Cardiac muscle cell (in vitro differentiated cells and primary cell): ENCODE data around the gene HYDIN. TPM values are rescaled to one million over a fixed set of nuclear protein-coding genes. Genes with fewer than 3 reads are reported as not detected.
"Not testable (repeated sequence)": the region's sequence is repeated elsewhere in the genome, so short reads cannot be mapped to it uniquely, and the experiment has no call there.

Source experiments
- DNase-seq, 2 donors: peaks; one replicate each; pipeline versions ENCODE4 v3.0.0 to v3.0.0-alpha.2; 2010 to 2017; ENCODE audit warnings: low read depth in 1 of 2, low spot score in 1 of 2
- H3K27ac ChIP-seq: fragments of 200-600 bp; sonication (generic); 2 replicates; pipeline ENCODE4 v1.5.1; 2016
- H3K27me3 ChIP-seq: fragments of 200-600 bp; sonication (generic); 2 replicates; pipeline ENCODE4 v1.6.0; 2016; ENCODE audit warnings: control low read depth
- H3K36me3 ChIP-seq: fragments of 200-600 bp; sonication (generic); 2 replicates; pipeline ENCODE4 v1.5.1; 2016; ENCODE audit warnings: control low read depth
- H3K4me1 ChIP-seq: fragments of 200-600 bp; sonication (generic); 2 replicates; pipeline ENCODE4 v1.8.1; 2017; ENCODE audit warnings: low read depth, mild to moderate bottlenecking, mixed run types
- H3K4me3 ChIP-seq: fragments of 200-600 bp; sonication (generic); 2 replicates; pipeline ENCODE4 v1.5.1; 2016; ENCODE audit warnings: mild to moderate bottlenecking
- H3K9me3 ChIP-seq: fragments of 200-600 bp; sonication (generic); 2 replicates; pipeline ENCODE4 v1.5.1; 2017; ENCODE audit warnings: low read depth, mild to moderate bottlenecking, control low read depth
- polyA plus RNA-seq: library from polyadenylated mRNA; unstranded; fragments of >200 nt; fragmentation: Nextera tagmentation; extraction: Ambion mirVana; gene quantifications from 2 replicates; pipeline ENCODE4 v1.2.1, GENCODE V29; 2016
- total RNA-seq: library from RNA; depleted of rRNA; stranded (reverse); fragments of >200 nt; gene quantifications from 2 replicates; pipeline ENCODE4 v1.2.3, GENCODE V29; 2016

Gene HYDIN
- total and polyA plus RNA-seq, 2 experiments from 2014 or later, result 1.8 to 2.0 TPM

- not testable (repeated sequence) for H3K27ac ChIP-seq, H3K9me3 ChIP-seq, H3K36me3 ChIP-seq, H3K27me3 ChIP-seq, DNase-seq, H3K4me3 ChIP-seq, H3K4me1 ChIP-seq
These were observed 87.3 kb downstream of the HYDIN start for GRCh38 chr16:71143246-71143645.

- H3K9me3 ChIP-seq, H3K27ac ChIP-seq, H3K4me1 ChIP-seq, H3K36me3 ChIP-seq, DNase-seq, H3K4me3 ChIP-seq, H3K27me3 ChIP-seq: not testable (repeated sequence)
These were observed 120.0 kb downstream of the HYDIN start for GRCh38 chr16:71110565-71110964.

GRCh38 chr16:71109656-71110208 lies 120.8 kb downstream of the HYDIN start:
- H3K27me3 ChIP-seq, H3K36me3 ChIP-seq, DNase-seq, H3K4me1 ChIP-seq, H3K27ac ChIP-seq, H3K9me3 ChIP-seq, H3K4me3 ChIP-seq: not testable (repeated sequence)

GRCh38 chr16:71105881-71106280 lies 124.6 kb downstream of the HYDIN start:
- not testable (repeated sequence) for H3K36me3 ChIP-seq, H3K4me1 ChIP-seq, H3K4me3 ChIP-seq, DNase-seq, H3K27ac ChIP-seq, H3K27me3 ChIP-seq, H3K9me3 ChIP-seq

GRCh38 chr16:71083573-71083972 lies 146.9 kb downstream of the HYDIN start:
- not testable (repeated sequence) for H3K4me3 ChIP-seq, H3K4me1 ChIP-seq, H3K36me3 ChIP-seq, H3K9me3 ChIP-seq, H3K27ac ChIP-seq, H3K27me3 ChIP-seq, DNase-seq

- not testable (repeated sequence) for H3K36me3 ChIP-seq, H3K9me3 ChIP-seq, H3K27me3 ChIP-seq, H3K4me1 ChIP-seq, DNase-seq, H3K4me3 ChIP-seq, H3K27ac ChIP-seq
These were observed 149.7 kb downstream of the HYDIN start for GRCh38 chr16:71080777-71081176.

GRCh38 chr16:71080262-71080661 lies 150.3 kb downstream of the HYDIN start:
- H3K4me1 ChIP-seq, DNase-seq, H3K36me3 ChIP-seq, H3K9me3 ChIP-seq, H3K27me3 ChIP-seq, H3K27ac ChIP-seq, H3K4me3 ChIP-seq: not testable (repeated sequence)

GRCh38 chr16:71070651-71071050 lies 159.9 kb downstream of the HYDIN start:
- H3K27me3 ChIP-seq, H3K27ac ChIP-seq, H3K4me1 ChIP-seq, H3K9me3 ChIP-seq, H3K4me3 ChIP-seq, H3K36me3 ChIP-seq, DNase-seq: not testable (repeated sequence)

GRCh38 chr16:71069842-71070241 lies 160.7 kb downstream of the HYDIN start:
- H3K4me1 ChIP-seq, DNase-seq, H3K36me3 ChIP-seq, H3K4me3 ChIP-seq, H3K9me3 ChIP-seq, H3K27ac ChIP-seq, H3K27me3 ChIP-seq: not testable (repeated sequence)

GRCh38 chr16:71053897-71054609 lies 176.5 kb downstream of the HYDIN start:
- not testable (repeated sequence) for H3K27me3 ChIP-seq, H3K27ac ChIP-seq, H3K4me1 ChIP-seq, DNase-seq, H3K4me3 ChIP-seq, H3K9me3 ChIP-seq, H3K36me3 ChIP-seq

GRCh38 chr16:71050307-71050706 lies 180.2 kb downstream of the HYDIN start:
- H3K4me1 ChIP-seq, H3K27me3 ChIP-seq, H3K4me3 ChIP-seq, DNase-seq, H3K27ac ChIP-seq, H3K9me3 ChIP-seq, H3K36me3 ChIP-seq: not testable (repeated sequence)

- not testable (repeated sequence) for H3K4me1 ChIP-seq, DNase-seq, H3K27ac ChIP-seq, H3K9me3 ChIP-seq, H3K4me3 ChIP-seq, H3K27me3 ChIP-seq, H3K36me3 ChIP-seq
These were observed 191.0 kb downstream of the HYDIN start for GRCh38 chr16:71039368-71040111.

GRCh38 chr16:71038421-71038820 lies 192.1 kb downstream of the HYDIN start:
- not testable (repeated sequence) for H3K4me1 ChIP-seq, H3K36me3 ChIP-seq, H3K27me3 ChIP-seq, DNase-seq, H3K9me3 ChIP-seq, H3K4me3 ChIP-seq, H3K27ac ChIP-seq

- not testable (repeated sequence) for H3K4me1 ChIP-seq, H3K36me3 ChIP-seq, H3K9me3 ChIP-seq, H3K27ac ChIP-seq, H3K27me3 ChIP-seq, H3K4me3 ChIP-seq, DNase-seq
These were observed 192.5 kb downstream of the HYDIN start for GRCh38 chr16:71037987-71038386.
